ENCODE measurements around the gene QRFP.

Gene QRFP

GRCh38 chr9:130938652-130939404 is 42.2 kb upstream of the QRFP start, which contains the start of gene FIBCD1 (continued):
- TF ChIP-seq ZBTB10 (tag by site-specific recombination; IDR thresholded peaks at IDR 0.05) (peak; percentile 69; the same call in 1 of the 2 replicates), OSR2 (tag by site-specific recombination; IDR thresholded peaks at IDR 0.05) (no peak), ZNF184 (tag by site-specific recombination; IDR thresholded peaks at IDR 0.05) (no peak), TCF7L2 (IDR thresholded peaks at IDR 0.05; ENCODE audit: borderline replicate concordance, low read depth, low read length) (no peak), ZIC2 (tag by site-specific recombination; IDR thresholded peaks at IDR 0.05) (peak; percentile 88), ZNF121 (tag by site-specific recombination; IDR thresholded peaks at IDR 0.05) (no peak), ZNF10 (tag by site-specific recombination; IDR thresholded peaks at IDR 0.05) (no peak), PRDM4 (tag by site-specific recombination; IDR thresholded peaks at IDR 0.05) (0 out of 2 replicates have a peak, but pooled peaks have one; percentile 5), ZNF501 (tag by site-specific recombination; IDR thresholded peaks at IDR 0.05) (0 out of 2 replicates have a peak, but pooled peaks have one; percentile 29), AEBP2 (tag by site-specific recombination; IDR thresholded peaks at IDR 0.05; ENCODE audit: borderline replicate concordance) (no peak), GLIS2 (tag by site-specific recombination; IDR thresholded peaks at IDR 0.05) (peak; percentile 84), BCL11B (tag by site-specific recombination; IDR thresholded peaks at IDR 0.05; ENCODE audit: low read depth) (peak; percentile 58; the same call in 1 of the 2 replicates), ZNF335 (tag by site-specific recombination; conservative IDR thresholded peaks at IDR 0.05) (peak; percentile 93), CTCF (tag by site-specific recombination; IDR thresholded peaks at IDR 0.05) (peak; percentile 88), KLF8 (tag by site-specific recombination; IDR thresholded peaks at IDR 0.05) (peak; percentile 46; the same call in 1 of the 2 replicates)
- TF ChIP-seq, protein P1, sequence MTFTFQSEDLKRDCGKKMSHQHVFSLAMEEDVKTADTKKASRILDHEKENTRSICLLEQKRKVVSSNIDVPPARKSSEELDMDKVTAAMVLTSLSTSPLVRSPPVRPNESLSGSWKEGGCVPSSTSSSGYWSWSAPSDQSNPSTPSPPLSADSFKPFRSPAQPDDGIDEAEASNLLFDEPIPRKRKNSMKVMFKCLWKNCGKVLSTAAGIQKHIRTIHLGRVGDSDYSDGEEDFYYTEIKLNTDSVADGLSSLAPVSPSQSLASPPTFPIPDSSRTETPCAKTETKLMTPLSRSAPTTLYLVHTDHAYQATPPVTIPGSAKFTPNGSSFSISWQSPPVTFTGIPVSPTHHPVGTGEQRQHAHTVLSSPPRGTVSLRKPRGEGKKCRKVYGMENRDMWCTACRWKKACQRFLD (tag by site-specific recombination; IDR thresholded peaks at IDR 0.05): no peak
- TF ChIP-seq, protein P2, sequence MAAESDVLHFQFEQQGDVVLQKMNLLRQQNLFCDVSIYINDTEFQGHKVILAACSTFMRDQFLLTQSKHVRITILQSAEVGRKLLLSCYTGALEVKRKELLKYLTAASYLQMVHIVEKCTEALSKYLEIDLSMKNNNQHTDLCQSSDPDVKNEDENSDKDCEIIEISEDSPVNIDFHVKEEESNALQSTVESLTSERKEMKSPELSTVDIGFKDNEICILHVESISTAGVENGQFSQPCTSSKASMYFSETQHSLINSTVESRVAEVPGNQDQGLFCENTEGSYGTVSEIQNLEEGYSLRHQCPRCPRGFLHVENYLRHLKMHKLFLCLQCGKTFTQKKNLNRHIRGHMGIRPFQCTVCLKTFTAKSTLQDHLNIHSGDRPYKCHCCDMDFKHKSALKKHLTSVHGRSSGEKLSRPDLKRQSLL (tag by site-specific recombination; IDR thresholded peaks at IDR 0.05): peak; percentile 73
- TF ChIP-seq, protein P3, sequence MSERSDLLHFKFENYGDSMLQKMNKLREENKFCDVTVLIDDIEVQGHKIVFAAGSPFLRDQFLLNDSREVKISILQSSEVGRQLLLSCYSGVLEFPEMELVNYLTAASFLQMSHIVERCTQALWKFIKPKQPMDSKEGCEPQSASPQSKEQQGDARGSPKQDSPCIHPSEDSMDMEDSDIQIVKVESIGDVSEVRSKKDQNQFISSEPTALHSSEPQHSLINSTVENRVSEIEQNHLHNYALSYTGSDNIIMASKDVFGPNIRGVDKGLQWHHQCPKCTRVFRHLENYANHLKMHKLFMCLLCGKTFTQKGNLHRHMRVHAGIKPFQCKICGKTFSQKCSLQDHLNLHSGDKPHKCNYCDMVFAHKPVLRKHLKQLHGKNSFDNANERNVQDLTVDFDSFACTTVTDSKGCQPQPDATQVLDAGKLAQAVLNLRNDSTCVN (tag by site-specific recombination; optimal IDR thresholded peaks at IDR 0.05): peak; percentile 85
- TF ChIP-seq, protein P4, sequence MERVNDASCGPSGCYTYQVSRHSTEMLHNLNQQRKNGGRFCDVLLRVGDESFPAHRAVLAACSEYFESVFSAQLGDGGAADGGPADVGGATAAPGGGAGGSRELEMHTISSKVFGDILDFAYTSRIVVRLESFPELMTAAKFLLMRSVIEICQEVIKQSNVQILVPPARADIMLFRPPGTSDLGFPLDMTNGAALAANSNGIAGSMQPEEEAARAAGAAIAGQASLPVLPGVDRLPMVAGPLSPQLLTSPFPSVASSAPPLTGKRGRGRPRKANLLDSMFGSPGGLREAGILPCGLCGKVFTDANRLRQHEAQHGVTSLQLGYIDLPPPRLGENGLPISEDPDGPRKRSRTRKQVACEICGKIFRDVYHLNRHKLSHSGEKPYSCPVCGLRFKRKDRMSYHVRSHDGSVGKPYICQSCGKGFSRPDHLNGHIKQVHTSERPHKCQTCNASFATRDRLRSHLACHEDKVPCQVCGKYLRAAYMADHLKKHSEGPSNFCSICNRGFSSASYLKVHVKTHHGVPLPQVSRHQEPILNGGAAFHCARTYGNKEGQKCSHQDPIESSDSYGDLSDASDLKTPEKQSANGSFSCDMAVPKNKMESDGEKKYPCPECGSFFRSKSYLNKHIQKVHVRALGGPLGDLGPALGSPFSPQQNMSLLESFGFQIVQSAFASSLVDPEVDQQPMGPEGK (tag by site-specific recombination; IDR thresholded peaks at IDR 0.05): peak; percentile 88
- TF ChIP-seq, protein P5, sequence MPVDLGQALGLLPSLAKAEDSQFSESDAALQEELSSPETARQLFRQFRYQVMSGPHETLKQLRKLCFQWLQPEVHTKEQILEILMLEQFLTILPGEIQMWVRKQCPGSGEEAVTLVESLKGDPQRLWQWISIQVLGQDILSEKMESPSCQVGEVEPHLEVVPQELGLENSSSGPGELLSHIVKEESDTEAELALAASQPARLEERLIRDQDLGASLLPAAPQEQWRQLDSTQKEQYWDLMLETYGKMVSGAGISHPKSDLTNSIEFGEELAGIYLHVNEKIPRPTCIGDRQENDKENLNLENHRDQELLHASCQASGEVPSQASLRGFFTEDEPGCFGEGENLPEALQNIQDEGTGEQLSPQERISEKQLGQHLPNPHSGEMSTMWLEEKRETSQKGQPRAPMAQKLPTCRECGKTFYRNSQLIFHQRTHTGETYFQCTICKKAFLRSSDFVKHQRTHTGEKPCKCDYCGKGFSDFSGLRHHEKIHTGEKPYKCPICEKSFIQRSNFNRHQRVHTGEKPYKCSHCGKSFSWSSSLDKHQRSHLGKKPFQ (tag by site-specific recombination; IDR thresholded peaks at IDR 0.05): peak; percentile 43; the same call in 1 of the 2 replicates

Data from HEK293 (cell line).